DOHH2 (cell line): ENCODE measurements around the gene NEK7.

ENCODE experiments used
- EZH2phosphoT487 ChIP-seq: fragments of 200-600 bp; sonication (generic); IDR thresholded peaks from 2 replicates; pipeline ENCODE4 v1.6.1; 2017; ENCODE audit warnings: borderline replicate concordance, mild to moderate bottlenecking, antibody characterized with exemption, low read length, moderate library complexity, mixed read lengths
- TF ChIP-seq, protein P1 (sequence below): fragments of 200-600 bp; sonication (generic); IDR thresholded peaks from one replicate; pipeline ENCODE4 v1.5.1; 2014; ENCODE audit warnings: antibody characterized with exemption, mild to moderate bottlenecking, low read depth, low read length; ENCODE audit not compliant: poor library complexity, severe bottlenecking

DNA sequence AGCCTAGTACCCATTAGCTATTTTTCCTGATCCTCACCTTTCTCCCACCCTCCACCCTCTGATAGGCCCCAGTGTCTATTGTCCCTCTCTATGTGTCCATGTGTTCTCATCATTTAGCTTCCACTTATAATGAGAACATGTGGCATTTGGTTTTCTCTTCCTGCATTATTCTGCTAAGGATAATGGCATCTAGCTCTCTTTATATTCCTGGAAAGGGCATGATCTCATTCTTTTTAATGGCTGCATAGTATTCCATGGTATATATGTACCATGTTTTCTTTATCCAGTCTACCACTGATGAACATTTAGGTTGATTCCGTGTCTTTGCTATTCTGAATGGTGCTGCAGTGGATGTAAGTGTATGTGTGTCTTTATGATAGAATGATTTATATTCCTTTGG, 178.9 kb downstream of the NEK7 start:
- TF ChIP-seq, protein P1, sequence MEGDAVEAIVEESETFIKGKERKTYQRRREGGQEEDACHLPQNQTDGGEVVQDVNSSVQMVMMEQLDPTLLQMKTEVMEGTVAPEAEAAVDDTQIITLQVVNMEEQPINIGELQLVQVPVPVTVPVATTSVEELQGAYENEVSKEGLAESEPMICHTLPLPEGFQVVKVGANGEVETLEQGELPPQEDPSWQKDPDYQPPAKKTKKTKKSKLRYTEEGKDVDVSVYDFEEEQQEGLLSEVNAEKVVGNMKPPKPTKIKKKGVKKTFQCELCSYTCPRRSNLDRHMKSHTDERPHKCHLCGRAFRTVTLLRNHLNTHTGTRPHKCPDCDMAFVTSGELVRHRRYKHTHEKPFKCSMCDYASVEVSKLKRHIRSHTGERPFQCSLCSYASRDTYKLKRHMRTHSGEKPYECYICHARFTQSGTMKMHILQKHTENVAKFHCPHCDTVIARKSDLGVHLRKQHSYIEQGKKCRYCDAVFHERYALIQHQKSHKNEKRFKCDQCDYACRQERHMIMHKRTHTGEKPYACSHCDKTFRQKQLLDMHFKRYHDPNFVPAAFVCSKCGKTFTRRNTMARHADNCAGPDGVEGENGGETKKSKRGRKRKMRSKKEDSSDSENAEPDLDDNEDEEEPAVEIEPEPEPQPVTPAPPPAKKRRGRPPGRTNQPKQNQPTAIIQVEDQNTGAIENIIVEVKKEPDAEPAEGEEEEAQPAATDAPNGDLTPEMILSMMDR: no peak
- no peak for TF ChIP-seq EZH2phosphoT487
